IMR-90 (cell line): ENCODE data around the gene HPSE2.

ENCODE experiments used
- BHLHE40 ChIP-seq: fragments of 150-350 bp; IDR thresholded peaks from 2 replicates; pipeline ENCODE4 v1.6.1; 2016; ENCODE audit warnings: mild to moderate bottlenecking, low read depth, low read length
- CEBPB ChIP-seq: IDR thresholded peaks from 2 replicates; pipeline ENCODE4 v1.6.1; 2012; ENCODE audit warnings: low read depth, low read length, improper control_type of control experiment
- CTCF ChIP-seq: conservative IDR thresholded peaks from 2 replicates; pipeline ENCODE4 v1.5.1; 2012; ENCODE audit warnings: mild to moderate bottlenecking, low read depth, low read length, improper control_type of control experiment
- FOS ChIP-seq: fragments of 150-350 bp; IDR thresholded peaks from 2 replicates; pipeline ENCODE4 v1.6.1; 2016; ENCODE audit warnings: low read depth, low read length
- POLR2A ChIP-seq: IDR thresholded peaks from 2 replicates; pipeline ENCODE4 v1.6.1; 2012; ENCODE audit warnings: mild to moderate bottlenecking, low read depth, low read length
- RAD21 ChIP-seq: IDR thresholded peaks from 2 replicates; pipeline ENCODE4 v1.6.1; 2012; ENCODE audit warnings: low read length, improper control_type of control experiment
- RFX5 ChIP-seq: IDR thresholded peaks from 2 replicates; pipeline ENCODE4 v1.8.0; 2012; ENCODE audit warnings: low read depth, mild to moderate bottlenecking, low read length, moderate library complexity
- TF ChIP-seq, protein P1 (sequence below): fragments of 150-350 bp; IDR thresholded peaks from 2 replicates; pipeline ENCODE4 v1.6.1; 2017; ENCODE audit warnings: mild to moderate bottlenecking, antibody characterized with exemption, low read length, low read depth

GRCh38 chr10:98908868-98909267 is 326.8 kb downstream of the HPSE2 start:
- TF ChIP-seq CTCF (no peak), BHLHE40 (no peak), POLR2A (no peak), RFX5 (no peak), RAD21 (no peak), FOS (no peak), CEBPB (no peak)
- TF ChIP-seq, protein P1, sequence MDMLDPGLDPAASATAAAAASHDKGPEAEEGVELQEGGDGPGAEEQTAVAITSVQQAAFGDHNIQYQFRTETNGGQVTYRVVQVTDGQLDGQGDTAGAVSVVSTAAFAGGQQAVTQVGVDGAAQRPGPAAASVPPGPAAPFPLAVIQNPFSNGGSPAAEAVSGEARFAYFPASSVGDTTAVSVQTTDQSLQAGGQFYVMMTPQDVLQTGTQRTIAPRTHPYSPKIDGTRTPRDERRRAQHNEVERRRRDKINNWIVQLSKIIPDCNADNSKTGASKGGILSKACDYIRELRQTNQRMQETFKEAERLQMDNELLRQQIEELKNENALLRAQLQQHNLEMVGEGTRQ, result no peak
